ENCODE results near the gene HOXC10.

DNA sequence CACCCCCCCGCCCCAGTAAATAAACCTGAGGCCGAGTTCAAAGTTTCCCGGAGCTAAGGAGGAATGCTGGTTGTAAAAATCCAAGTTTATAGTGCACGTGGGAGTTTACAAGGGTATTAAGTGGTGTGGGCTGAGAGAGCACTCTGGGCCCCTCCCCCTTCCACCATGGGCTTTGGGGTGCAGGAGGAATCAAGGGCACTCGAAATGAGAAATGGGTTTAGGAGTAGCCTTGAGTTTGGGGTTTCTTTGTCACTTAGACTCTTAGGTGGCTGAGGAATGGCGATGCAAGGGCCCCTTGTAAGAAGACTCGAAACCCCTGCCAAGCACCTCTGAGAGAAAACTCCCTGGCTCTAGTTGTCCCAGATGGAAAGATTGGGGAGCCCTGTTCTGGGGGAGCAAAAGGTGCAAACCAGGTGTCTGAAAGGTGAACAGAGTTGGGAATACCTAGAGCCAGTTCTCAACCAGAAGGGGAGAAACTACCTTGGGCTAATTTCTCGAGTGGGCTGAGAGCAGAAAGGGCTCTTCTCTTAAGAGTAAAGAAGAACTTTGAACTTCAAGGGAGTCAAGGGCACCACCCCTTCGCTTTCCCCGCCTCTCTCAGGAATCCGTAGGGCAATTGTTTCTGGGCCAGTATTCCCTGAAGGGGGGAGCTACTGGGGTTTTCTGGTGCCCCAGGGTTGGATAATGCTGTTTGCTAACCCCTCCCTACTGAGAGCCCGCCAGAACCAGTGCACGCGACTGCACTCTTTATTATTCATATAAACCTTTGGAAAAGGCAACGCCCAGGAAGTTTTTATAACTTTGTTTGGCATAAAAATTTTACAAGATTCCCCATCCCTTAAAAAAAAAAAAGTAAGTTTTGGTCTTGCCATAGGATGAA is 6.2 kb upstream of the HOXC10 start:
- TF ChIP-seq, protein P1, sequence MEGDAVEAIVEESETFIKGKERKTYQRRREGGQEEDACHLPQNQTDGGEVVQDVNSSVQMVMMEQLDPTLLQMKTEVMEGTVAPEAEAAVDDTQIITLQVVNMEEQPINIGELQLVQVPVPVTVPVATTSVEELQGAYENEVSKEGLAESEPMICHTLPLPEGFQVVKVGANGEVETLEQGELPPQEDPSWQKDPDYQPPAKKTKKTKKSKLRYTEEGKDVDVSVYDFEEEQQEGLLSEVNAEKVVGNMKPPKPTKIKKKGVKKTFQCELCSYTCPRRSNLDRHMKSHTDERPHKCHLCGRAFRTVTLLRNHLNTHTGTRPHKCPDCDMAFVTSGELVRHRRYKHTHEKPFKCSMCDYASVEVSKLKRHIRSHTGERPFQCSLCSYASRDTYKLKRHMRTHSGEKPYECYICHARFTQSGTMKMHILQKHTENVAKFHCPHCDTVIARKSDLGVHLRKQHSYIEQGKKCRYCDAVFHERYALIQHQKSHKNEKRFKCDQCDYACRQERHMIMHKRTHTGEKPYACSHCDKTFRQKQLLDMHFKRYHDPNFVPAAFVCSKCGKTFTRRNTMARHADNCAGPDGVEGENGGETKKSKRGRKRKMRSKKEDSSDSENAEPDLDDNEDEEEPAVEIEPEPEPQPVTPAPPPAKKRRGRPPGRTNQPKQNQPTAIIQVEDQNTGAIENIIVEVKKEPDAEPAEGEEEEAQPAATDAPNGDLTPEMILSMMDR (IDR thresholded peaks at IDR 0.05): no peak
- no peak for TF ChIP-seq POLR2A (IDR thresholded peaks at IDR 0.05)
- no peak for TF ChIP-seq EP300 (IDR thresholded peaks at IDR 0.05)

Data from ovary (tissue), 3 donors.